ENCODE results near the gene KCTD3. TPM values are rescaled to one million over a fixed set of nuclear protein-coding genes. Genes with fewer than 3 reads are reported as not detected.

Gene KCTD3
- total RNA-seq, 1 experiment from 2014 or later, result 23.2 TPM

- DNase-seq (ENCODE audit: low read depth), result no peak
Measured at GRCh38 chr1:215651867-215652266, 84.8 kb downstream of the KCTD3 start.

- DNase-seq (ENCODE audit: low read depth), result no peak
Measured at GRCh38 chr1:215652371-215652770, 85.3 kb downstream of the KCTD3 start.

GRCh38 chr1:215657047-215657446 lies 89.9 kb downstream of the KCTD3 start:
- no peak for DNase-seq (ENCODE audit: low read depth)

GRCh38 chr1:215660259-215660658 lies 93.2 kb downstream of the KCTD3 start:
- no peak for DNase-seq (ENCODE audit: low read depth)

- DNase-seq (ENCODE audit: low read depth), result no peak
Measured at GRCh38 chr1:215661033-215661432, 93.9 kb downstream of the KCTD3 start.

GRCh38 chr1:215665215-215665614 lies 98.1 kb downstream of the KCTD3 start:
- DNase-seq (ENCODE audit: low read depth), result peak; percentile 77

GRCh38 chr1:215667761-215668160 lies 100.7 kb downstream of the KCTD3 start:
- no peak for DNase-seq (ENCODE audit: low read depth)

- DNase-seq (ENCODE audit: low read depth), result no peak
Measured at GRCh38 chr1:215669806-215670491, 102.8 kb downstream of the KCTD3 start.

Small RNAs within 50 kb of the gene (small RNA-seq; reads per million reads assigned to genes)
- 1.5 reads per million, percentile 80 among the genes with 10 or more reads in this experiment for gene RF00108

All from HT1080 (cell line).